IPS-15b (cell line): Measurements from ENCODE around the gene IL18R1.

Source experiments
- H3K27me3 ChIP-seq: one replicate; pipeline ENCODE4 v1.6.1; 2013; ENCODE audit warnings: low read length; ENCODE audit not compliant: control insufficient read depth, insufficient read depth
- H3K36me3 ChIP-seq: one replicate; pipeline ENCODE4 v1.6.1; 2013; ENCODE audit warnings: low read length; ENCODE audit not compliant: control insufficient read depth, insufficient read depth
- H3K4me1 ChIP-seq: one replicate; pipeline ENCODE4 v1.6.1; 2013; ENCODE audit warnings: mild to moderate bottlenecking, low read length; ENCODE audit not compliant: control insufficient read depth, insufficient read depth
- H3K4me3 ChIP-seq: one replicate; pipeline ENCODE4 v1.5.1; 2013; ENCODE audit warnings: low read depth, low read length
- H3K9ac ChIP-seq: one replicate; pipeline ENCODE4 v1.6.1; 2013; ENCODE audit warnings: low read depth, mild to moderate bottlenecking, low read length
- H3K9me3 ChIP-seq: one replicate; pipeline ENCODE4 v1.6.1; 2013; ENCODE audit warnings: mild to moderate bottlenecking, low read length; ENCODE audit not compliant: control insufficient read depth, insufficient read depth

IL18R1 gene

DNA sequence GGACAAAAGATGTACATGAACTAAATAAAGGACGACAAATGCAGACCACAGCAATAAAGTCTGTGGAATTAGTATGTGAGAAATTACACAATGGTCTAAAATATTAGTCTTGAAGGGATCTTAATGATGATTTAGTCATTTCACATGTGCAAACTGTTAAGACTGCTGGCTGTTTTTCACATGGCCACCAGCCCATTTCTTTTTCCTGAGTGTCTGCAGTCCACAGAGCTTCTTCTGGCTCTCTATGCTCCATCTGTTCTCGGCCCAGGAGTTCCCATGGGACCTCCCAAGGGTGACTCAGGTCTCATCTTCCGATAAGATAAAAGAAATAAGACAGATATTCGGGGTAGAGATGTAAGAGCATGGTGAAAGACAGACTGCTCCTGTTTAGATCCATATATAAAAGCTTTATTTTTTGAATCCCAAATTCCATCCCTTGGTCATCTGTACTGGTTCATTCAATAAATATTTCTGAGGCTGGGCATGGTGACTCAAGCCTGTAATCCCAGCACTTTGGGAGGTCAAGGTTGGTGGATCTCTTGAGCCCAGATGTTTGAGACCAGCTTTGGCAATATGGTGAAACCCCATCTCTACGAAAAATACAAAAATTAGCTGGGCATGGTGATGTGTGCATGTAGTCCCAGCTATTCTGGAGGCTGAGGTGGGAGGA is 24.1 kb upstream of the IL18R1 start:
- H3K36me3 ChIP-seq: no peaks in the 10 kb centered on the region
- H3K4me1 ChIP-seq: no peaks in the 10 kb centered on the region
- no peaks in the 10 kb centered on the region for H3K9me3 ChIP-seq
- no peak overlapping the region for H3K9ac ChIP-seq
- no peak overlapping the region for H3K4me3 ChIP-seq
- no peaks in the 10 kb centered on the region for H3K27me3 ChIP-seq

DNA sequence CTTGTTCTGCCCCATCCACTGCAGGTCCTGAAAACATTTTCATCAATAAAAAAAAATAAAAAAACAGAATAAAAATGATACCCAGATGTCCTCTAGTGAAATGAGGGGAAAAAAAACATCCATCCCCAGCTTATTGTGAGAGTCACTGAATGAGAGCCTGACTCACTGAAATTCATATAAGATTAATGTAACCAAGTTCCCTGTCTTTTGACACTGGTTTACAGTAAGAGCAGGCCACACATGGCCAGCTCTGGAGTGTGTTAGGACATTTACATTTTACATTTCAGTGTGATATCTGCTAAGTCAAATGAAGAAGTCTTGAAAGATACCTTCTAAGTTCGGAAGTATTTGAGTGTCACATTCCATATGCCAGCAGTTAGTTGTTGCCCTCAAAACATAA is 21.1 kb upstream of the IL18R1 start:
- Histone ChIP-seq H3K9me3 (no peaks in the 10 kb centered on the region), H3K27me3 (no peaks in the 10 kb centered on the region), H3K9ac (no peak overlapping the region), H3K36me3 (no peaks in the 10 kb centered on the region), H3K4me1 (no peaks in the 10 kb centered on the region), H3K4me3 (no peak overlapping the region)

DNA sequence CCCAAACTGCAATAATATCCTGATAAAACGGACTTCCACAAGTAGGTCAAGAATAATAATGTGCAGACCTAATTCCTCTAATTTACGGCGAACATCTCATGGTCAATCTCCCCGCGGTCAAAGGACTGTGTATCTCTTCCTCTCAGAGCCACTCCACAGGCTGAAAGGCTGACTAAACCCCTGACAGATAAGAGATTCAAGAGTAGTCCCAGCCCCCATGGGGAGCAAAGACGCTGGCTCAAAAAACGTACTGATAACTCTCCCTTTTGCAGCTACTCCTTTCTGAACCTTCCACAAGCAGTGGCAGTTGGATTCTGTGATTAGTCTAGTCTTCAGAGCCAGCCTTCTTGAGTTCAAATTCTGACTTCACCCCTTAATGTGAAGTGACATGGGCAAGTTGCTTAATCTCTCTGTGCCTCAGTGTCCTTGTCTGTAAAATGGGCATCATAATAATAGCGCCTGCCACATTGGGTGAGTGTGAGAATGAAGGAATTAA is 19.7 kb upstream of the IL18R1 start:
- H3K4me1 ChIP-seq: no peaks in the 10 kb centered on the region
- H3K9ac ChIP-seq: no peak overlapping the region
- no peaks in the 10 kb centered on the region for H3K27me3 ChIP-seq
- H3K9me3 ChIP-seq: no peaks in the 10 kb centered on the region
- no peak overlapping the region for H3K4me3 ChIP-seq
- H3K36me3 ChIP-seq: no peaks in the 10 kb centered on the region

DNA sequence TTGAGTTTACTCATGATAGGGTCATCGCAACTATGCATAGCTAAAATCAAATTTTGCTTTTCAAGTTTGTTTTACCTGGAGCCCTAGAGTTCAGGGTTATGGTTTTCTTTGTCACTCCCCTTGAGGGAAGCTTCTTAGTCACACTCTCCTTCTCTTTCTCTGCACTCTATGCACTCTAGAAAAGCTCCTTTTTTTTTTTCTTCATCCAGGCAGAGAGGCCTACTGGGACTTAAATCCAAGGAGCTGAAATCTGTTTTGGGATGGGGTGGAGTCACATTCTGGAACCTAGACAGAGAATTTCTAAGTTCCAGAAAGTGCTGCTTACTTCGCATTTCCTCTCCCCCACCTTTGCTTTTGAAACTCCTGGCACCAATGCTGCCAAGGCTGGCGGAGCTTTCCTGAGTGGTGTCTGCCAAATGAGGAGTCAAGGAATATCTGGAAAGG is 19.1 kb upstream of the IL18R1 start:
- no peak overlapping the region for H3K4me3 ChIP-seq
- H3K9ac ChIP-seq: no peak overlapping the region
- no peaks in the 10 kb centered on the region for H3K27me3 ChIP-seq
- H3K4me1 ChIP-seq: no peaks in the 10 kb centered on the region
- no peaks in the 10 kb centered on the region for H3K9me3 ChIP-seq
- H3K36me3 ChIP-seq: no peaks in the 10 kb centered on the region

DNA sequence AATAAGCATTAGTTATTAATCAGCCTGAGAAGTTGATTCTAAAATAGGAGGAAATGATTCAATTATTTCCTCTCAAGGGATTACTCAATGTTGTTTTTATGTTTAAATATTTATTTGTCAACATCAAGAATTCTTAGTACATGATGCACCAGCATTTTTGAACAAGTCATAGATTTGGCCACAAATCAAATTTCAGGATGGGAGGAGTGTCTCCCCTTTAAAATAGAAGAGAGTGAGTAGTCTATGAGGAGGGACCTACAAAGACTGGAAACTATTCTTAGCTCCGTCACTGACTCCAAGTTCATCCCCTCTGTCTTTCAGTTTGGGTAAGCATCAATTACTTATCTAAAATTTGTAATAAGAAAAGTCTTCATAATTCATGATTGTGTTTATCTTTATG is 18.6 kb upstream of the IL18R1 start:
- Histone ChIP-seq H3K4me3 (no peak overlapping the region), H3K36me3 (no peaks in the 10 kb centered on the region), H3K4me1 (no peaks in the 10 kb centered on the region), H3K27me3 (no peaks in the 10 kb centered on the region), H3K9ac (no peak overlapping the region), H3K9me3 (no peaks in the 10 kb centered on the region)

DNA sequence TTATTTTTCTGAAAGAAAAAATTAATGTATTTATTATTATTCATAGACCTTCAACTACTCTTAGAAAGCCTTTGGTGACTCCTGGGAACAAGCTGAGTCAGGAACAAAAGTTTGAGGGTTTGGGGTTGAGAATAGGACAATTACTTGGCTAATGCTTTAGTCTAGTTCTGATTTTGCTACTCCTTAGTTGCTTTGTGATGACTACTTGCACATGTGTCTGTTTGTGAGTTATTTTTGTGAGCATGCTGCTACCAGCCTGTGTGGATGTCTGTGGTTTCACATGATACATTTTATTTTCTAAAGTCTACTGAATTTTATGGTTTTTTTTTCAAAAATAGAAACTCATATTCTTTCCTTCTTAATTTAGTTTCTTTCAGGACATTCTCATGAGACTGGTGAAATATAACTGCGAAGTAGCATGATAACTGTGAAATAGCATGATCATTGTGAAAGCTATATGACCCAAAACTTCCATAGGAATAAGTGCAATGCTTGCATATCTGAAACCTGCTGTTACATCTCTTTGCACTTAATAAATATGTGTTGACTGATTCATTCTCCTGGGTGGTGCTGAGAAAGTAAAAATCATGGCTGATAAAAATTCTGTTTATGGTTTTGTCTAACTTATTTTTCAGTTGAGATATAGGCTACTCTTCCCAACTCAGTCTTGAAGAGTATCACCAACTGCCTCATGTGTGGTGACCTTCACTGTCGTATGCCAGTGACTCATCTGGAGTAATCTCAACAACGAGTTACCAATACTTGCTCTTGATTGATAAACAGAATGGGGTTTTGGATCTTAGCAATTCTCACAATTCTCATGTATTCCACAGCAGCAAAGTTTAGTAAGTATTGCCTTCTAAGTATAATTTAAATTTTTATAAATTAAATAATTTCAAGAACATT is 17.9 kb upstream of the IL18R1 start:
- H3K27me3 ChIP-seq: no peaks in the 10 kb centered on the region
- H3K4me1 ChIP-seq: no peaks in the 10 kb centered on the region
- no peaks in the 10 kb centered on the region for H3K9me3 ChIP-seq
- no peak overlapping the region for H3K9ac ChIP-seq
- no peaks in the 10 kb centered on the region for H3K36me3 ChIP-seq
- no peak overlapping the region for H3K4me3 ChIP-seq

DNA sequence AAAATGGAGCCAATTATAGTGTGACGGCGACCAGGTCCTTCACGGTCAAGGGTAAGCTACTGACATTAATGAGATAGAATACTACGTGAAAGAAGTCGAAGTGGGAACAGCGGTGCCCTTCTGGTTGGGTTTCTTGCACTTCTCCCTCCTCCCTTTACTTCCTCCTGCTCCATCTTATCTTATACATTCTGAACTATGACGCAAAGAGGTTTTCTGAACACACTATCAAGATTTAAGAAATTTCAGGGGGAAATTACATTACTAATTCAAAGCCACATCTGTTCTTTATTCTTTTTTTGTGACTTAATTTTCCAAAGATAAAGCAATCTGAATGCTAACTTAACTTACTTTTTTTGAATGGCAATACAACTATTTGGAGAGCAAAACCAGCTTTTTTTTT is 14.8 kb upstream of the IL18R1 start:
- Histone ChIP-seq H3K4me3 (no peak overlapping the region), H3K36me3 (no peaks in the 10 kb centered on the region), H3K4me1 (no peaks in the 10 kb centered on the region), H3K9me3 (no peaks in the 10 kb centered on the region), H3K27me3 (no peaks in the 10 kb centered on the region), H3K9ac (no peak overlapping the region)

DNA sequence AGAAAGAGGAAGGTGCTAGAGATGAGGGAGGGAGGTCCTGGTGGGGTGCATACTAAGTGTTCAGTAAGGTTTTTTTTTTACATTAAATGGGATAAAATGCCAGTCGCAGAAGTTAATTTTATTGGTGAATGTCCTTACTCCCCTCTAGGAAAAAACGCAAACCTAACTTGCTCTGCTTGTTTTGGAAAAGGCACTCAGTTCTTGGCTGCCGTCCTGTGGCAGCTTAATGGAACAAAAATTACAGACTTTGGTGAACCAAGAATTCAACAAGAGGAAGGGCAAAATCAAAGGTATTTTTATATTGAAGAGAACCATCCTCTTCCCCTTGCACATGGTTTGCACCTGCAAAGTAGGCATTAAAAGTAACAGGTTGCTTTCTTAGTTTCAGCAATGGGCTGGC is 12.7 kb upstream of the IL18R1 start:
- no peaks in the 10 kb centered on the region for H3K9me3 ChIP-seq
- no peak overlapping the region for H3K4me3 ChIP-seq
- H3K36me3 ChIP-seq: no peaks in the 10 kb centered on the region
- no peaks in the 10 kb centered on the region for H3K27me3 ChIP-seq
- H3K9ac ChIP-seq: no peak overlapping the region
- no peaks in the 10 kb centered on the region for H3K4me1 ChIP-seq

DNA sequence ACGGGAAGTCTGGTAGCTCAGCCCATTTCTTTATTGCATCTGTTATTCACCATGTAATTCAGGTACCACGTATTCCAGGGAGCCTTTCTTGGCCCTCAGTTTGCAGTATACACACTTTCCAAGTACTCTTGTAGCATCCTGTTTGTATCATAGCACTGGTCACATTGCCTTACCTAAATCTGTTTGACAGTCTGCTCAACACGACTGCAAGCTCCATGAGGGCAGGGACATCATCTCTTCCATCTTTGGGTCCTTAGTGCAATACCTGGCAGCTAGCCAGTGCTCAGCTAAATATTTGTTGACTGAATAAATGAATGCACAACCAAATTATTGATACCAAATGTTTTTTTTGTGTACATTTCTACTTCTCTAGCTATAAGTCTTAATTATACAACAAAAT is 11.2 kb upstream of the IL18R1 start:
- no peaks in the 10 kb centered on the region for H3K9me3 ChIP-seq
- H3K4me1 ChIP-seq: no peaks in the 10 kb centered on the region
- H3K27me3 ChIP-seq: no peaks in the 10 kb centered on the region
- no peaks in the 10 kb centered on the region for H3K36me3 ChIP-seq
- H3K4me3 ChIP-seq: no peak overlapping the region
- H3K9ac ChIP-seq: no peak overlapping the region

DNA sequence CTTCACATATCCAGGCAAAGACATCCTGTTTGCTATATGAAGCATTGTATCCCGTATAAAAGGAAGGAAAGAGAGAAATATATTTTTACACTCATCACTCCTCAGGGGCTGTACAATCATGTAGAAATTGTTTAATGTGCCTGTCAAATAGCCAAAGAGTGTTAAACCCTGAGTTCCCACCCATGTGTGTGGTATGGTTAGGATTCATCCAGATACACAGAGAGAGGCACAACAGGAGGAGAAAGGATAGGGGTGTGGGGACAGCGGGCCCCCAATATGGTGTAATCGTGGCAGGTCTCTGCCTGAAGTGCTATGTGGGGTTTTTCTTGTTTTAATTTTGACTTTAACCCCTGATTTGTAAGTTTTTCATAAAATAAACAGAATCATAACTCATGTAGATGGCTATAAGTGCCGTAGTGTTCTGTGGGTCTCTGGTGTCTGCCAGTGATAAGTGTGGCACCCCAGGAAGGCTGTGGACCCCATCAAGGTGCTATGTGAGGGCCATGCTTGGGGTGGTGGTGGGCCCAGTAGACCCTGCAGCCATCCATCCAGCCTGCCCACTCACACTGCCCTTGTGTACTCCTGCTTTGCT is 10.2 kb upstream of the IL18R1 start:
- no peaks in the 10 kb centered on the region for H3K36me3 ChIP-seq
- H3K4me1 ChIP-seq: no peaks in the 10 kb centered on the region
- H3K27me3 ChIP-seq: no peaks in the 10 kb centered on the region
- H3K9ac ChIP-seq: no peak overlapping the region
- H3K4me3 ChIP-seq: no peak overlapping the region
- H3K9me3 ChIP-seq: no peaks in the 10 kb centered on the region

DNA sequence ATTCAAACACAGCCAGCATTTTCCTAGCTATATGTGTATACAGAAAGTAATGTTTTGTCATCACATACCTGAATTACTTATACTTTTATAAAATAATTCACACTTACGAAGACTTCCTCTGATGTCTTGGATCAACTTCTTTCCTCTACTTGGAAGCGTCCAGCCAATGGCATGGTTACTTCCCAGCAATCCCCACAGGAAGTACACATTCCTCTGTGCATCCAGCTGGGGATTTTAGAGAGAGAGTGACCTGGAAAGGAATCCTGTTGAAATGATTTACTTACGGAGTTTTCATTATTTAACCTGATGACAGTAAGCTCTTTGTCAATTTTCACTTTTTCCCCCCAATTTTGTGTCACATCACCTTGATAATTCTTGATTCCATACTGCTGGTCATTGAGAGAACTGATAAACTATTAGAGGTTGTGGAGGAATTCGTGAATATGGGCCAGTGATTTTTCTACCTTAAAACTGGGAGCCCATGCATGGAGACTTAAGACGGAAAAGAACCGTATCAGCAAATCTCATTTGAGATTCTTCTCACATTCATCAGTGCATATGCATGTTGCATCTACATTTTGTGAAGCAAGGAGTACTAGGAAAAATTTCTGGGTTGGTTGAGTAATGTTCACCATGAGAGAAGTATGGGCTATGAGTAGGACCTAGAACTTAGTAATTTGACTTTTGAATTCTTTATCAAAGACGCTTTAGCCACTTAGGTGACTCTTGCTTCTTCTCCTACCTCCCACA is 9.0 kb upstream of the IL18R1 start:
- no peaks in the 10 kb centered on the region for H3K36me3 ChIP-seq
- H3K4me3 ChIP-seq: no peak overlapping the region
- H3K4me1 ChIP-seq: no peaks in the 10 kb centered on the region
- H3K27me3 ChIP-seq: no peaks in the 10 kb centered on the region
- no peaks in the 10 kb centered on the region for H3K9me3 ChIP-seq
- H3K9ac ChIP-seq: no peak overlapping the region
